GM19328 (cell line): Measurements from ENCODE around the gene CDV3.

ENCODE experiments used
- ATAC-seq: cut with Tn5 transposase; IDR thresholded peaks from one replicate; pipeline ENCODE4 v1.9.1; 2021; ENCODE audit warnings: mild to moderate bottlenecking, moderate library complexity; ENCODE audit not compliant: unreplicated experiment

CDV3 gene

GRCh38 chr3:133568294-133569014 is 5.0 kb upstream of the CDV3 start:
- ATAC-seq = no peak

DNA sequence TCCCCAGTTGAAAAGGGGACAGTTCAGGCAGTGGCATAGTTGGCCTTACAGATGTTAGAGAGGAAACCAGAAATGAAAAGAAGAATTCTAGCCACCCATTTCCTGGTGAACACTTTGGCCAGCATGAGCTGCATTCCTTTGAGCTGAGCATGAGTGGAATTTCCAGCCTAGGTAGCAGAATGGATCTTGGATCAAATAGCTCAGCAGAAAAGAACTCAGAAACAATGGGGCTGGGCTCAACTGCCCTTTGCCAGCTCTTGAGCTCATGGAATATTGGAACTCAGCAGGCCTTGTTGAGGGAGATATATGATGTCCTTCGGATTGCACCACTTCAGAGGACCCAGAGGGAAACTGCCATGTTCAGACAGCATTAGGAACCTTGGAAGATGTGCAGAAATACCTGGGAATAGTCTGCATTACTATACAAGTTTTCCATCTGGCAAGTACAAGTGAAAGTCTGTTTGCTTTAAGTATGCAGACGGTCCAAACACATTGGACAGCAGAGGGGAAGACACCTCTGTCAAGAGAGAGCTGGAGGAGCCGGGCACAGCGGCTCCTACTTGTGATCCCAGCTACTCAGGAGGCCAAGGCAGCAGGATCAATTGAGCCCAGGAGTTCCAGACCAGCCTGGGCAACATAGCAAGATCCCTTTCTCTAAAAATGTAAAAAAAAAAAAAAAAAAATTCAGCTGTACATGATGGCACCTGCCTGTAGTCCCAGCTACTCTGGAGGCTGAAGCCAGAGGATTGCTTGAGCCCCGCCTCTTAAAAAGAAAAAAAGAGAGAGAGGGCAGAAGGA is 3.1 kb upstream of the CDV3 start:
- no peak for ATAC-seq

- no peak for ATAC-seq
Observed at GRCh38 chr3:133570937-133571320, 2.6 kb upstream of the CDV3 start.

DNA sequence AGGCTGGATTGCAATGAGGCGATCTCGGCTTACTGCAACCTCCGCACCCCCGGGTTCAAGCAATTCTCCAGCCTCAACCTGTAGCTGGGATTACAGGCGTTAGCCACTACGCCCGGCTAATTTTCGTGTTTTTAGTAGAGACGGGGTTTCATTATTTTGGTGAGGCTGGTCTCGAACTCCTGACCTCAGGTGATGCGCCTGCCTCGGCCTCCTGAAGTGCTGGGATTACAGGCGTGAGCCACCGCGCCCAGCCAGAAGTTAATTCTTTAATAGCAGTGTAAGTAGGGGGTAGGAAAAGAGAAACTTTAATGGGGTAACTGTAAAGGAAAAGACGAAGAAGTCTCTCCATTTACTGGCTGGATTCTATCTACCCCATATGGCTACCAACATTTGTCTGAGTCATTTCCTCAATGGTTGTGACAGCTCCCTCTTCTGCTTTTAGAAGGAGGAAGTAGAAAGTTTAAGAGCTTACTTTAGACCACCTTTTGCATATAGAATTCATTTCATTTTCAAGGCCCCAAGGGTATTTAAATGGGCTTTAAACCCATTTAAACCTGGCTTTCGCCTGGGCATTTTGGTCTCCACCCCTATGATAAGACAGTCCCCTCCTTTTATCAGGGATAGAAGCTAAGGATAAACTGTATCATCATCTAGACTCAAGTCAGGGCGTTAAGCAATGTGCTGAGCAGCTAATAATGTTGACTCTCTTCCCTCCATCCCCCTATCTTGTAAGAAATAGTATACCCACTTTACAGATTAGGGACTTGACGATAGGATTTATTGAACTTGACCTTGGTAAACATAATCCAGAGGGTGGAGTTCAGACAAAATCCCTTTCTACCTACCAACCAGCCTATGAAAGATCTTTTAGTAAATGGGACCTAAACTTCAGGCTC is 1.1 kb upstream of the CDV3 start:
- ATAC-seq = no peak

DNA sequence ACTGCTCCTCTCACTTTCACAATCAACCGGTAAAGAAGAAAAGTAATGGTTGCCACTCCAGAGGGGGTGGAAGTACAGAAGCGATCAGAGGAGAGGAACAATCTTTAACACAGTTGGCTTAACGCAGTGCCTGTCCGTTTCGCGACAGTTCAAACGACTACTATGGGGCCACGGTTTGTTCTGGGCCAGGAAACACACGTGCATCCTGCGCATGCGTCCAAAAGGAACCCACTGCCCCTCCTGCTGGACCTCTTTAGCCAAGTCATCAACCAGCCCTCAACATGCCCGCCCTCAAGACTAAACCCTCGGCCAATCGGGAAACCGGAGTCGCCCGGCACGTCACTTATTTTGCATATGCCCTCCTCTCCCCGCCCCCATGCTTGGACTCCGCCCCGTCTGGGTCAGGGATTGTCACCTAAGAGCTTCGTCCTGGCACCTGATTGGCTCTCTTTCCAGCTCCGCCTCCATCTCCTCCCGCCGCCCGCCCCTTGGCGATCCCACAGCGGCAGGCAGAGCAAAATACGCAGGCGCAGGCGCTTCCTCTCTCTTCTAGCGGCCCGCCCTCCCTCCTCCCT is 345 bp upstream of the CDV3 start:
- peak; percentile 75 for ATAC-seq

DNA sequence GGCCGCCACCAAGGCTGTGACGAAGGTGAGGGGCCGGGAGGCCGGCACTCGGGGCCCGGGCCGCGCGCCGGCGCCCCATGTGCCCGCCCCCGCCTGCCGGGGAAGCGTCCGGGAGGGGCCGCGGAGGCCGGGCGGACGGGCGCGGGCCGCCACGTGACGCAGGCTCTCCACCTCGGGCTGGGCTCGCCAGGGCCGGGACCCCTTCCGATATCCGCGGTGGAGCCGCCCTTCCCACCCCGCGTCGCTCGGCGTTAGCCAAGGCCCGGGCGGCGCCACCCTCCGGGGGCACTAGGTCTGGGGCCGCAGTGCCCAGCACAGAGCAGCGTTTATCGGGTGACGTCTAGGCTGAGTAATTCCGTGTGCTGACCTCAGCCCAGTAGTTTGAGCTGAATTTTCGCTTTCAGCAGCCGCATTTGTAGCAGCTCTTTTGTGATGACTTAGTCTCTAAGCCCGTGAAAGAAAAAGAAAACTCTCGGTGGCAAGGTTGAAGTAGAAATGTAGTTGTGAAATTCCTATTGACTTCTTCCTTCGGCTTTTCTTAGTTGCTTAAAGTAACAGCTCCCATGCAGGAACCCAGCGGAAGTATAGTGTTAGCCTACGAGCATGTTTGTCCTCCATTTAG is 885 bp downstream of the CDV3 start:
- peak; percentile 23 for ATAC-seq

DNA sequence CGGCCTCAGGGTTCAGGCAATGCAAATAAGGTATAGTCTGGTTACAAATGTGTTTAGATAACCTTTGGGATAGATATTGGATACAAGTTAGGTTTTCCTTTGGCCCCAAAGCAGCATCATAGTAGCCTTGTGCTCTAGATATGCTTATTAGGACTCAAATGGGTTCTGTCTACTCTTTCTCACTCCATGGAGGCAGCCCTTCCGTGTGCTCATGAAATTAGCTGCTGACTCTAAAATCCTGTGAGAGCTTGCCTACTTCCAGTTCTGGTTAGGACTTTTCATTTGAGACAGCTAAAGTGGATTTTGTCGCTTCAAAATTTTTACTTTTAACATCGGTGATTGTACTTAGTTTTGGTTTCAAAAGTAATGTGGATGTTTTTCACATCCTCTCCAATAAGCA is 1.6 kb downstream of the CDV3 start:
- ATAC-seq = no peak

GRCh38 chr3:133576169-133576568 is 2.7 kb downstream of the CDV3 start:
- ATAC-seq = no peak

DNA sequence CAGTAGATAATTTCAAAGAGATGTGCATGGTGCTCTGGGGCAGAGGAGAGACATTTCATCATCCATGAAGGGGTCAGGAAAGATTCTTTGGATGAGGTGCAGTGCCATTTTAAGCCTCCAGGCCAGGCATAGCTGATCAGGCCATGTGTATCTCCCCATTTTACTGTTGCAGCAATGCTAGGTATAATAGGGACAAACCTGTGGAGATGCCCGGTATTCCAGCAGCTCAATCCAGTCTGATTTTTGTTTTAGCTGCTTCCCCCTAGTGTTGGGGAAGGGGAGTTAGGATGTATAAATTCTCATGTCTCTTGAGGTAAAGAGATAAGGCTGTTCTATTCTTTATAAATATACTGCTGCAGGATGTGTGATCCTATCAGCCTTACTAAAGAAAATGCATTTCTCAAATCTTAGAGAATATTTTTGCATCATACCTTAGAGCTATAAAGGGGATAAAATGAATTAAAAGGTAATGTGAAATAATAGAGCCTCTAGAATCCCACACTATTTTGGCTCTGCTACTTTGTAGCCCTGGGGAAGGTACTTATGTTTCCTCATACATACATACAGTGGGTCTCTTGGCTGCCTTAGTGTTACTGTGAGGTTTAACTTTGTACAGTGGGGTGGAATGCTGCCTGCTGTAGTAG is 5.2 kb downstream of the CDV3 start:
- no peak for ATAC-seq

DNA sequence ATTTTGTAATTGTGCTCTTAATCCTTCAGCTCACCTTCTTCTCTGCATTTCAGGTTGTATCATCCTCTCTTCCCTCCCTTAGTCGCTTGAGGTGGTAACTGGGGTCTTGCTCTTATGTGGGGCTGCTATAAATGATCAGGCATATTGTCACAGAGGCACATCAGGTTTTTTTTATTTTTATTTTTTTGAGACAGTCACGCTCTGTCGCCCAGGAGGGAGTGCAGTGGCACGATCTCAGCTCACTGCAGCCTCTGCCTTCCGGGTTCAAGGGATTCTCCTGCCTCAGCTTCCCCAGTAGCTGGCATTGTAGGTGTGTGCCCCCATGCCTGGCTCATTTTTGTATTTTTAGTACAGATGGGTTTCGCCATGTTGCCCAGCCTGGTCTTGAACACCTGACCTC is 9.9 kb downstream of the CDV3 start:
- no peak for ATAC-seq

DNA sequence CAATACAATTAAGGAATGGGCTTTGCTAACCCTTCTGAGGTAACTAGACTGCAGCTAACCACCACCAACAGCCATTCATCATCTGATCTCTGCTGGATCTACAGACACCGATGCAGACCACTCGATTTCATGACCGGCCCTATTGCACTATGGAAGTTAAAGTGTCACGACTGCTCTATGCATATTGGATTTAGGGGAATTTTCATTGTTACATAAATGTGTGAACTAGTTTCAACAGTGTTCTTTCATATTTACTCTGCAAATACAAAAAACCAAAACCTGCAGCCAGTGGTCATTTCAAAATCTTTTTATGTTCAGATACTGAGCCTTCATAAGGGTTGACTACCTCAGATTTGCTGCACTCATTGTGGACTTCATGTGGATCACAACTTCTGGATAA is 14.5 kb downstream of the CDV3 start:
- ATAC-seq = no peak

GRCh38 chr3:133588784-133589465 is 15.4 kb downstream of the CDV3 start:
- no peak for ATAC-seq

- no peak for ATAC-seq
Observed at GRCh38 chr3:133589503-133589902, 16.0 kb downstream of the CDV3 start.

- no peak for ATAC-seq
Observed at GRCh38 chr3:133591271-133591742, 17.8 kb downstream of the CDV3 start.

DNA sequence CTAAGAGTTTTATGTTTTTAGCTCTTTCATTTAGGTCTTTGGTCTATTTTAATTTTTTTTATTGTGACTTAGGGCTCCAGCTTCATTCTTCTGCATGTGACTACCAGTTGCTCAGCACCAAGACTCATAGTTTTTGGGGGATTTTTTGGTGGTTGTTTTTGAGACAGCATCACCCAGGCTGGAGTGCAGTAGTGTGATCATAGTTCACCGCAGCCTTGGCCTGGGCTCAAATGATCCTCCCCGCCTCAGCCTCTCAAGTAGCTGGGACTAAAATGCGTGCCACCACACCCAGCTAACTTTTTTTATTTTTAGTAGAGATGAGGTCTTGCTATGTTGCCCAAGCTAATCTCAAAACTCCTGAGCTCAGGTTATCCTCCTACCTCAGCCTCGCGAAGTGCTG is 19.4 kb downstream of the CDV3 start:
- ATAC-seq = no peak

- ATAC-seq = no peak
Observed at GRCh38 chr3:133593243-133593642, 19.8 kb downstream of the CDV3 start.

- no peak for ATAC-seq
Observed at GRCh38 chr3:133595341-133595740, 21.9 kb downstream of the CDV3 start.

DNA sequence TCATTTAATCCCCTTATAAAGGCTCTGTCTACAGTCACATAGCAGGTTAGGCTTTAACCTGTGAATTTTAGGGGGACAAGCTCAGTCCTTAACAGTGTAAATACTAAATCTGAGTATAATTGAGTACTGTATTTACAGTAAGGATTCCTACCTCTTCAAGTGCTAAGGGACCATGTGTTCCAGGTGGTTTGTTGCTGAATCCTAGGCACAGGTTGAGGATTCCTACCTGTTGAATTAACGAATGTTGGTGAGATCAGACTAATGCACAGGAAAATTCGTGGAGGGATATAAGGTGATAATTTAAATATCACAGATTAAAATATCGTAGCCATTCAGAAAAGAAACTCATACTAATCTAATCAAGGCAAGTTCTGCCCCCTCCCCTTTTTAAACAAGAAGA is 24.9 kb downstream of the CDV3 start:
- ATAC-seq = no peak

DNA sequence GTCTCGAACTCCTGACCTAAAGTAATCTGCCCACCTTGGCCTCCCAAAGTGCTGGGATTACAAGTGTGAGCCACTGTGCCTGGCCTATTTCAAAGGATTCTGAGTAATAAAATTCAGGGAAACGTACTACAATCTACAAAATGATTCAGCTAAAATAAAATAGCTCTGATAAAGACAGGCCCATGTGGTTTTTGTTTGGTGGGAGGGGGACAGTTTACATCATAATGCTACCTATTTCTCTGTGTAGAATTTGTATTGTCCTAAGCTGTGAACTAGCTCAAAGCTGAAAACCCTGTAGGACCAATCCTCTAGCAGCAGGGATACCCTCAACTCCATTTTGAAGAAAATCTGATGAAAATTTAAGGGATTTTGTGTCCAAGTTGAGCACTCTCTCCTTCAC is 25.8 kb downstream of the CDV3 start:
- ATAC-seq = no peak
